ENCODE data around the gene NUDT21.
A peak's percentile ranks its signal among the peaks of the same experiment; 100 is the strongest.
"Not testable (repeated sequence)": the region's sequence is repeated elsewhere in the genome, so short reads cannot be mapped to it uniquely, and the experiment has no call there.

Gene NUDT21

DNA sequence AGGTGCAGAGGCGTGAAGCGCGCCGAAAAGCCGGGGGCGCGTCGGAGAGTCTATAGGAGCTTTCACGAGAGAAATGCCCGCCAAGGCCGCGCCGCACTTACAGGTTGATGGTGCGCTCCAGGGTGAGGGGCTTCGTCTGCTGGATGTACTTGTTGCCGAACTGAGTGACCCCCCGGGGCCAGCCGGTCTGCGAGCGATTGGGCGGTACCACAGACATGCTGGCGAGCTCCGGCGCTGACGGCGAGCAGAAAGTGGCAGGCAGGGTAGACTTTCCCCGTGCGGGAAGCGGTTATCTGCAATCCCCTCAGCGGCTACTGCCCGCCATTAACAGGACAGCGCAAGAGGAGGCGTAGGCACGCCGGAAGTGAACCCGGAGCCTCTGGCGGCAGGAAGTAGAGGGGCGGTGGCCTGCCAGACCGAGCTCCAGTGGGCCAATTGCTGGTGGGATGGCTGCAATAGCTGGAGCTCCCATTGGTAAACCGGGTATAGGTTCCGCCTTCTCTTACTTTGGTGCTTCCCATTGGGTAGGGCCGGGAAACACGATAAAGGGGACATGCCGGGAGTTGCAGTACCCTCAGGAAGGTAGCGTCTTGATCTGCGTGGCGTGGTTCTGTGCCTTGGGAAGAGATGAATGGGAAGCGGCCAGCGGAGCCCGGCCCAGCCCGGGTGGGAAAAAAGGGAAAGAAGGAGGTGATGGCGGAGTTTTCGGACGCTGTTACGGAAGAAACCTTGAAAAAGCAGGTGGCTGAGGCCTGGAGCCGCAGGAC lies at the start of gene NUDT21, which contains the start of gene OGFOD1:
Gene NUDT21, minus strand, starts transcription at position 347 of the 767 bp plus-strand sequence. Its CDS starts 130 bp downstream, at position 217.
Gene OGFOD1, plus strand, starts transcription at position 569 of the 767 bp plus-strand sequence. Its CDS starts 59 bp downstream, at position 628.
- TF ChIP-seq ZFX (IDR thresholded peaks at IDR 0.05) = peak; percentile 60; the same call in 1 of the 2 replicates
- TF ChIP-seq, protein P1, sequence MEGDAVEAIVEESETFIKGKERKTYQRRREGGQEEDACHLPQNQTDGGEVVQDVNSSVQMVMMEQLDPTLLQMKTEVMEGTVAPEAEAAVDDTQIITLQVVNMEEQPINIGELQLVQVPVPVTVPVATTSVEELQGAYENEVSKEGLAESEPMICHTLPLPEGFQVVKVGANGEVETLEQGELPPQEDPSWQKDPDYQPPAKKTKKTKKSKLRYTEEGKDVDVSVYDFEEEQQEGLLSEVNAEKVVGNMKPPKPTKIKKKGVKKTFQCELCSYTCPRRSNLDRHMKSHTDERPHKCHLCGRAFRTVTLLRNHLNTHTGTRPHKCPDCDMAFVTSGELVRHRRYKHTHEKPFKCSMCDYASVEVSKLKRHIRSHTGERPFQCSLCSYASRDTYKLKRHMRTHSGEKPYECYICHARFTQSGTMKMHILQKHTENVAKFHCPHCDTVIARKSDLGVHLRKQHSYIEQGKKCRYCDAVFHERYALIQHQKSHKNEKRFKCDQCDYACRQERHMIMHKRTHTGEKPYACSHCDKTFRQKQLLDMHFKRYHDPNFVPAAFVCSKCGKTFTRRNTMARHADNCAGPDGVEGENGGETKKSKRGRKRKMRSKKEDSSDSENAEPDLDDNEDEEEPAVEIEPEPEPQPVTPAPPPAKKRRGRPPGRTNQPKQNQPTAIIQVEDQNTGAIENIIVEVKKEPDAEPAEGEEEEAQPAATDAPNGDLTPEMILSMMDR (conservative IDR thresholded peaks at IDR 0.05) = no peak

DNA sequence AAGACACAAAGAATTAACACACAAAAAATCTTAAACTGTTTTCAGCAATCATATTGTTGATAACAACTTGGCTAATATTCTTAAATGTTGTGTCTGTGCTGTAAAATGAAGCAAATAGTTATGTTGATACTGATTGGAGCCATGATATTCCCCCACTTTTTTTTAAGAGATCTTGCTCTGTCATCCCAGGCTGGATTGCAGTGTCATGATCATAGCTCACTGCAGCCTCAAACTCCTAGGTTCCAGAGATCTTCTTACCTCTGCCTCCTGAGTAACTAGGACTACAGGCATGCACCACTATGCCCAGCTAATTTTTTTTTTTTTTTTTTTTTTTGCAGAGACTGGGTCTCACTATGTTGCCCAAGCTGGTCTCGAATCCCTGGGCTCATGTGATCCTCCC lies 42.7 kb upstream of the NUDT21 start:
- TF ChIP-seq ZFX (IDR thresholded peaks at IDR 0.05) = no peak
- TF ChIP-seq, protein P1 (conservative IDR thresholded peaks at IDR 0.05) = no peak
- H3K27ac ChIP-seq = no peak overlapping the region

More for the DNA sequence above, at the start of gene NUDT21, which contains the start of gene OGFOD1:
- peak within 1 kb of the TSS; percentile 94 for H3K27ac ChIP-seq

DNA sequence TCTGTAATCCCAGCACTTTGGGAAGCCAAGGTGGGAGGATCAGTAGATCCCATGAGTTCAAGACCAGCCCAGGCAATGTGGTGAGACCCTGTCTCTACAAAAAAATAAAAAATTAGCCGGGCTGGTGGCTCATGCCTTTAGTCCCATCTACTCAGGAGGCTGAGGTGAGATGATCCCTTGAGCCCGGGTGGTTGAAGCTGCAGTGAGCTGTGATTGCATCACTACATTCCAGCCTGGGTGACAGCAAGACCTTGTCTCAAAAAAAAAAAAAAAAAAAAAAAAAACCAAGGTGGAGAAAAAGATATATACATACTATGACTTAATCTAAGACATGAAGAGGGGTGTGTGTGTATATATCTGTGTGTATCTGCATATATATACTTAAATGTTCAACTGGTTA lies 42.0 kb upstream of the NUDT21 start:
- H3K27ac ChIP-seq = no peak overlapping the region
- TF ChIP-seq, protein P1 (conservative IDR thresholded peaks at IDR 0.05) = no peak
- no peak for TF ChIP-seq ZFX (IDR thresholded peaks at IDR 0.05)

DNA sequence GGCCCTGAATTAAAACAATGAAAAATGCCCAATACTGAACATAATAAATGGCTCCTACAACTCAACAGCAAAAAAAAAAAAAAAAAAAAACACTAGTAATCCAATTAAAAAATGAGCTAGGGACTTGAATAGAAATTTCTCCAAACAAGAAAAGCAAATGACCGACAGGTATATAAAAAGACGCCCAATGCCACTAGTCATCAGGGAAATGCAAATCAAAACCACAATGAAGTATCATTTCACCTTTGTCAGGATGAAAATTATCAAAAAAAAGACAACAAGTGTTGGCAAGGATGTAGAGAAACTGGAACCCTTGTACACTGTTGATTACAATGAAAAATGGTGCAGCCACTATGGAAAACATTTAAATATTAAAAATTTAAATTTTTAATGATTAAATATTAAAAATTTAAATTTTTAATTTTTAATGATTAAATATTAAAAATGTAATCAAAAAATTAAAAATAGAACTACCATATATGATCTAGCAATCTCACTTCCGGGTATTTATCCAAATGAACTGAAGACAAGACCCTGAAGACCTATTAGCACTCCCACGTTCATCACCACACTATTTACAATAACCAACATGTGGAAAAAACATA lies 40.6 kb upstream of the NUDT21 start:
- H3K27ac ChIP-seq = no peak overlapping the region
- TF ChIP-seq, protein P1 (conservative IDR thresholded peaks at IDR 0.05) = no peak
- TF ChIP-seq ZFX (IDR thresholded peaks at IDR 0.05) = no peak

DNA sequence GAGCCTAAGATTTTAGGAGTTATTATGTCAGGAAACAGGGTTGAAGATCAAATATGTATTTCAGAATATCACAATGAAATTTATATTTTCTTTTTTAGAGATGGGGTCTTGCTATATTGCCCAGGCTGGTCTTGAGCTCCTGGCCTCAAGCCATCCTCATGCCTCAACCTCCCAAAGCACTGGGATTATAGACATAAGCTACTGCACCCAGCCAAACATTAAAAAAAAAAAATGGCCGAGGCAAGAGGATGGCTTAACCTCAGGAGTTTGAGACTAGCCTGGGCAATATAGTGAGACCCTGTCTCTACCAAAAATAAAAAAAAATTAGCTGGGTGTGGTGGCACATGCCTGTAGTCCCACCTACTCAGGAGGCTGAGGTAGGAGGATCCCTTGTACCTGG lies 37.7 kb upstream of the NUDT21 start:
- H3K27ac ChIP-seq = not testable (repeated sequence)

DNA sequence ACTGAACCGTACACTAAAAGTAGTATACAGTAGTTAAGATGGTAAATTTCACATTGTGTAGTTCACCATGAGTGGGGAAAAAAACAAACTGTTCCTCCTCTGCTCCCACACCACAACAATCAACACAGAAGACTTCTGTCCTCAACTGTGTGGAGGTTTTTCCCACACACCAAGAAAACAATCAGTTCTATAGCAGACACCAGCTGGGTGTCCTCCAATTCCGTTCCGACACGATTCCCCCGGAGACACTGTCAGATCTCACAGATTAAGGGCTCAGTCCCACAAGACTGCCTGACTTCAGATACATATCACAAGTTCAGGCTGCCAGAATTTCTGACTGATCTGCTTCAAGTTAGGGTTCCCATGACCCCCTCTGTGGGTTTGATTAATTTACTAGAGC lies 36.9 kb upstream of the NUDT21 start:
- H3K27ac ChIP-seq = no peak overlapping the region
- TF ChIP-seq ZFX (IDR thresholded peaks at IDR 0.05) = no peak
- TF ChIP-seq, protein P1 (conservative IDR thresholded peaks at IDR 0.05) = no peak

DNA sequence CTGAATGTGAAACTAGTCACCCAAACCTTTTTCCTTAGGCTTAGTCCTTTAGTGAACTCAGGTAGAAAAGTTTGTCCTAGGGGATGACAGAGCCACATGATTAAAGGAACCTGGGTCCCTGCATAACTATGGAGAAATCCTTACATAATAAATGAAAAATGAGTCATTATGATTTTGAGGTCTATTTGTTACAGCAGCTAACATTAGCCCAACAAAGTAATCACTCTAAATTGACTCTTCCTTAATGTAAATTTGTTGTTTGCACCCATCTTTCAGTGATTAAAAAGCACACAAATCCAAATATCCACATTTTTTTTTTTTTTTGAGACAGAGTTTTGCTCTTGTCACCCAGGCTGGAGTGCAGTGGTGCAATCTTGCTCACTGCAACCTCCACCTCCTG lies 32.3 kb upstream of the NUDT21 start:
- no peak overlapping the region for H3K27ac ChIP-seq
- TF ChIP-seq, protein P1 (conservative IDR thresholded peaks at IDR 0.05) = no peak
- TF ChIP-seq ZFX (IDR thresholded peaks at IDR 0.05) = no peak
